KOPT-K1 (cell line): Measurements from ENCODE around the gene DCC.

ENCODE experiments used
- H3K27ac ChIP-seq: fragments of 200-600 bp; sonication (generic); 2 replicates; pipeline ENCODE4 v1.5.1; 2016; ENCODE audit warnings: antibody characterized with exemption, mild to moderate bottlenecking, low read depth, low read length; ENCODE audit not compliant: poor library complexity, severe bottlenecking
- H3K36me3 ChIP-seq: fragments of 200-600 bp; sonication (generic); 2 replicates; pipeline ENCODE4 v1.5.1; 2017; ENCODE audit warnings: antibody characterized with exemption, mild to moderate bottlenecking, low read length, moderate library complexity; ENCODE audit not compliant: insufficient read depth
- H3K9me3 ChIP-seq: fragments of 200-600 bp; sonication (generic); 2 replicates; pipeline ENCODE4 v1.5.1; 2017; ENCODE audit warnings: antibody characterized with exemption, low read length, mild to moderate bottlenecking; ENCODE audit not compliant: insufficient read depth, poor library complexity, severe bottlenecking

DCC gene

GRCh38 chr18:52679354-52679753 is 339.4 kb downstream of the DCC start:
- no peaks in the 10 kb centered on the region for H3K36me3 ChIP-seq
- no peaks in the 10 kb centered on the region for H3K9me3 ChIP-seq
- H3K27ac ChIP-seq = no peak overlapping the region

- Histone ChIP-seq H3K36me3 (no peaks in the 10 kb centered on the region), H3K27ac (no peak overlapping the region), H3K9me3 (no peaks in the 10 kb centered on the region)
Measured at GRCh38 chr18:52682260-52682659, 342.3 kb downstream of the DCC start.

GRCh38 chr18:52685316-52685715 is 345.3 kb downstream of the DCC start:
- Histone ChIP-seq H3K9me3 (no peaks in the 10 kb centered on the region), H3K36me3 (no peaks in the 10 kb centered on the region), H3K27ac (no peak overlapping the region)

GRCh38 chr18:52691841-52692240 is 351.8 kb downstream of the DCC start:
- Histone ChIP-seq H3K36me3 (no peaks in the 10 kb centered on the region), H3K9me3 (no peaks in the 10 kb centered on the region)

GRCh38 chr18:52694804-52695203 is 354.8 kb downstream of the DCC start:
- Histone ChIP-seq H3K27ac (no peak overlapping the region), H3K9me3 (no peaks in the 10 kb centered on the region), H3K36me3 (no peaks in the 10 kb centered on the region)

More at GRCh38 chr18:52691841-52692240, 351.8 kb downstream of the DCC start:
- no peak overlapping the region for H3K27ac ChIP-seq

- no peaks in the 10 kb centered on the region for H3K36me3 ChIP-seq
- H3K9me3 ChIP-seq = no peaks in the 10 kb centered on the region
- H3K27ac ChIP-seq = no peak overlapping the region
Measured at GRCh38 chr18:52700116-52700515, 360.1 kb downstream of the DCC start.

- H3K9me3 ChIP-seq = no peaks in the 10 kb centered on the region
- H3K36me3 ChIP-seq = no peaks in the 10 kb centered on the region
- H3K27ac ChIP-seq = no peak overlapping the region
Measured at GRCh38 chr18:52700816-52701215, 360.8 kb downstream of the DCC start.

- Histone ChIP-seq H3K9me3 (no peaks in the 10 kb centered on the region), H3K36me3 (no peaks in the 10 kb centered on the region), H3K27ac (no peak overlapping the region)
Measured at GRCh38 chr18:52701219-52701935, 361.4 kb downstream of the DCC start.

- no peaks in the 10 kb centered on the region for H3K9me3 ChIP-seq
Measured at GRCh38 chr18:52715421-52715820, 375.4 kb downstream of the DCC start.

GRCh38 chr18:52715991-52716390 is 376.0 kb downstream of the DCC start:
- no peak overlapping the region for H3K27ac ChIP-seq
- H3K9me3 ChIP-seq = no peaks in the 10 kb centered on the region
- no peaks in the 10 kb centered on the region for H3K36me3 ChIP-seq

More at GRCh38 chr18:52715421-52715820, 375.4 kb downstream of the DCC start:
- Histone ChIP-seq H3K36me3 (no peaks in the 10 kb centered on the region), H3K27ac (no peak overlapping the region)

- no peaks in the 10 kb centered on the region for H3K9me3 ChIP-seq
- H3K36me3 ChIP-seq = no peaks in the 10 kb centered on the region
- no peak overlapping the region for H3K27ac ChIP-seq
Measured at GRCh38 chr18:52716973-52717372, 377.0 kb downstream of the DCC start.

- H3K9me3 ChIP-seq = no peaks in the 10 kb centered on the region
- no peaks in the 10 kb centered on the region for H3K36me3 ChIP-seq
Measured at GRCh38 chr18:52722904-52723303, 382.9 kb downstream of the DCC start.

GRCh38 chr18:52723550-52723970 is 383.6 kb downstream of the DCC start:
- no peak overlapping the region for H3K27ac ChIP-seq
- no peaks in the 10 kb centered on the region for H3K36me3 ChIP-seq
- no peaks in the 10 kb centered on the region for H3K9me3 ChIP-seq

More at GRCh38 chr18:52722904-52723303, 382.9 kb downstream of the DCC start:
- no peak overlapping the region for H3K27ac ChIP-seq

- Histone ChIP-seq H3K9me3 (no peaks in the 10 kb centered on the region), H3K36me3 (no peaks in the 10 kb centered on the region), H3K27ac (no peak overlapping the region)
Measured at GRCh38 chr18:52730972-52731619, 391.1 kb downstream of the DCC start.

- Histone ChIP-seq H3K9me3 (no peaks in the 10 kb centered on the region), H3K27ac (no peak overlapping the region)
Measured at GRCh38 chr18:52738946-52739345, 398.9 kb downstream of the DCC start.

GRCh38 chr18:52746986-52747385 is 407.0 kb downstream of the DCC start:
- Histone ChIP-seq H3K27ac (no peak overlapping the region), H3K36me3 (no peaks in the 10 kb centered on the region), H3K9me3 (no peaks in the 10 kb centered on the region)

More at GRCh38 chr18:52738946-52739345, 398.9 kb downstream of the DCC start:
- no peaks in the 10 kb centered on the region for H3K36me3 ChIP-seq
